Activated CD8-positive, alpha-beta T cell treated with anti-CD3 and anti-CD28 coated beads for 36 hours (primary cell): Measurements from ENCODE around the gene LMAN1L. TPM values are rescaled to one million over a fixed set of nuclear protein-coding genes. Genes with fewer than 3 reads are reported as not detected.

Source experiments
- ATAC-seq: fragments of 200-7000 bp; cut with Tn5 transposase; one replicate; pipeline ENCODE4 v1.10.0; 2021; ENCODE audit warnings: mild to moderate bottlenecking, moderate library complexity
- CTCF ChIA-PET: fragments of 350-600 bp; sonication (Branson Sonifier 250); formaldehyde crosslinking; loops from one replicate; lab custom pipeline; 2021; ENCODE audit warnings: antibody characterized with exemption; lab: Charles Lee
- POLR2A ChIA-PET: fragments of 350-600 bp; sonication (Branson Sonifier 250); formaldehyde crosslinking; loops from one replicate; lab custom pipeline; 2021; ENCODE audit warnings: antibody characterized with exemption; lab: Charles Lee
- DNase-seq: peaks from one replicate; pipeline ENCODE4 v3.0.0-alpha.2; 2020
- H3K27ac Mint-ChIP-seq: one replicate; pipeline ENCODE4 v1.8.0; 2021; ENCODE audit warnings: mild to moderate bottlenecking, mixed read lengths
- H3K27me3 Mint-ChIP-seq: one replicate; pipeline ENCODE4 v1.8.0; 2021; ENCODE audit warnings: mixed read lengths
- H3K36me3 Mint-ChIP-seq: one replicate; pipeline ENCODE4 v1.8.0; 2021; ENCODE audit warnings: low read depth, mixed read lengths
- H3K4me1 Mint-ChIP-seq: one replicate; pipeline ENCODE4 v1.8.0; 2021; ENCODE audit warnings: low read depth, mixed read lengths
- H3K4me3 Mint-ChIP-seq: one replicate; pipeline ENCODE4 v1.8.0; 2021; ENCODE audit warnings: mild to moderate bottlenecking, moderate library complexity, mixed read lengths
- H3K9me3 Mint-ChIP-seq: one replicate; pipeline ENCODE4 v1.8.0; 2021; ENCODE audit warnings: mixed read lengths
- intact Hi-C: fragments of 100-400 bp; cut with micrococcal nuclease; formaldehyde crosslinking; loops from one replicate; pipeline ENCODE4 v1.10.0; 2022
- total RNA-seq, 2 experiments: library from RNA; stranded (reverse); gene quantifications; one replicate each; pipeline ENCODE4 v1.2.3, GENCODE V29; 2021
- TF ChIP-seq, protein P1 (sequence below): fragments of 200-600 bp; IDR thresholded peaks from one replicate; pipeline ENCODE4 v1.8.0; 2022; ENCODE audit warnings: antibody characterized with exemption, mild to moderate bottlenecking

LMAN1L gene
- total RNA-seq, 2 experiments from 2014 or later: 0.11 TPM; not detected in 1

- no peak for DNase-seq
- ATAC-seq: no peak
- TF ChIP-seq, protein P1, sequence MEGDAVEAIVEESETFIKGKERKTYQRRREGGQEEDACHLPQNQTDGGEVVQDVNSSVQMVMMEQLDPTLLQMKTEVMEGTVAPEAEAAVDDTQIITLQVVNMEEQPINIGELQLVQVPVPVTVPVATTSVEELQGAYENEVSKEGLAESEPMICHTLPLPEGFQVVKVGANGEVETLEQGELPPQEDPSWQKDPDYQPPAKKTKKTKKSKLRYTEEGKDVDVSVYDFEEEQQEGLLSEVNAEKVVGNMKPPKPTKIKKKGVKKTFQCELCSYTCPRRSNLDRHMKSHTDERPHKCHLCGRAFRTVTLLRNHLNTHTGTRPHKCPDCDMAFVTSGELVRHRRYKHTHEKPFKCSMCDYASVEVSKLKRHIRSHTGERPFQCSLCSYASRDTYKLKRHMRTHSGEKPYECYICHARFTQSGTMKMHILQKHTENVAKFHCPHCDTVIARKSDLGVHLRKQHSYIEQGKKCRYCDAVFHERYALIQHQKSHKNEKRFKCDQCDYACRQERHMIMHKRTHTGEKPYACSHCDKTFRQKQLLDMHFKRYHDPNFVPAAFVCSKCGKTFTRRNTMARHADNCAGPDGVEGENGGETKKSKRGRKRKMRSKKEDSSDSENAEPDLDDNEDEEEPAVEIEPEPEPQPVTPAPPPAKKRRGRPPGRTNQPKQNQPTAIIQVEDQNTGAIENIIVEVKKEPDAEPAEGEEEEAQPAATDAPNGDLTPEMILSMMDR: no peak
- no peaks in the 10 kb centered on the region for H3K9me3 Mint-ChIP-seq
- ChIA-PET CTCF (interaction anchor here (1.0 to 1.8 kb wide), 2 partner anchors 37 to 233 kb away, joined by 3 to 7 read pairs; no protein-coding TSS in a partner anchor), POLR2A (no interaction called here)
- peaks cover 48% of the 10 kb centered on the region for H3K4me1 Mint-ChIP-seq
- peaks cover 29% of the 10 kb centered on the region for H3K36me3 Mint-ChIP-seq
- no peak overlapping the region for H3K4me3 Mint-ChIP-seq
- intact Hi-C loops: no loop called here
- H3K27me3 Mint-ChIP-seq: no peaks in the 10 kb centered on the region
- H3K27ac Mint-ChIP-seq: peak overlapping the region; percentile 8
Measured at GRCh38 chr15:74864296-74864695, 51.7 kb downstream of the LMAN1L start.

DNA sequence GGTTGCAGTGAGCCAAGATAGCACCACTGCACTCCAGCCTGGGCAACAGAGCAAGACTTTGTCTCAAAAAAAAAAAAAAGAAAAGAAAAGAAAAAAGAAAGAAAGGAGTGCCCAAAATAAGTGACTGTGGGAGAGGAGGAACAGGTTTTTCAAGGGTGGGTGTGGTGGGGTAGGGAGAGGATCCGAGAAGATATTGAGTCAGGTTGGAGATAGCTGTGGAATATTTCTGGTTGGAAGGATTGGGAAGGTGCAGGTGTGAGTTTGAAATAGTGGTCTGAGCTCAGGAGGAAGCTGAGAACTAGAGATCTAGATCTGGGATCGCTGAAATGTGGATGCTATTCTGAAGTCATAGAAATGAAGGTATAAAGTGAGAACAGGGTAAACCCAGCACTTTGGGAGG is 52.7 kb downstream of the LMAN1L start:
- Mint-ChIP-seq H3K4me1 (peaks cover 52% of the 10 kb centered on the region), H3K4me3 (no peak overlapping the region), H3K27me3 (no peaks in the 10 kb centered on the region), H3K9me3 (no peaks in the 10 kb centered on the region), H3K36me3 (peaks cover 31% of the 10 kb centered on the region), H3K27ac (peak overlapping the region; percentile 64)
- CTCF ChIA-PET: no interaction called here
- DNase-seq (no peak), ATAC-seq (no peak)
- intact Hi-C loops: no loop called here
- TF ChIP-seq, protein P1: no peak
- POLR2A ChIA-PET: interaction anchor here (0.7 kb wide), 1 partner anchor 23 kb away, joined by 4 read pairs; no protein-coding TSS in a partner anchor

DNA sequence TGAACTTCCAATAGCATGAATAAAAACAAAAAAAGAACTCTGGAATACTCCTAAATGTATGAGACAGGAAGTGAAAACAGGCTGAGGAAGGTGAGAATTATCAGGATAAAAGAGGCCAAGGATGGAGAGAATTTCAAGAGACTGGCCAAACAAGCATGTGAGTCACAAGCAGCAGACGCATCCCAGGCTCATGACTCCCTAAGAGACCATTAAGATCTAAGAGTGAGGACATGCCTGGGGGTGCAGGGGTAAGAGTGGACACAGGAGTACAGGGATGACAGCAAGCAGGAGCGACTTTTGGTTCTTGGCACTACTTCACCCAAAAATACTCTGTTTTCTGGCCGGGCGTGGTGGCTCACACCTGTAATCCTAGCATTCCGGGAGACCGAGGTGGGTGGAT is 53.5 kb downstream of the LMAN1L start:
- Mint-ChIP-seq H3K27ac (peak overlapping the region; percentile 6), H3K9me3 (no peaks in the 10 kb centered on the region), H3K27me3 (no peaks in the 10 kb centered on the region), H3K4me3 (no peak overlapping the region), H3K36me3 (peaks cover 36% of the 10 kb centered on the region), H3K4me1 (peaks cover 60% of the 10 kb centered on the region)
- intact Hi-C loops: no loop called here
- ChIA-PET CTCF (no interaction called here), POLR2A (no interaction called here)
- ATAC-seq: no peak
- TF ChIP-seq, protein P1: no peak
- no peak for DNase-seq

DNA sequence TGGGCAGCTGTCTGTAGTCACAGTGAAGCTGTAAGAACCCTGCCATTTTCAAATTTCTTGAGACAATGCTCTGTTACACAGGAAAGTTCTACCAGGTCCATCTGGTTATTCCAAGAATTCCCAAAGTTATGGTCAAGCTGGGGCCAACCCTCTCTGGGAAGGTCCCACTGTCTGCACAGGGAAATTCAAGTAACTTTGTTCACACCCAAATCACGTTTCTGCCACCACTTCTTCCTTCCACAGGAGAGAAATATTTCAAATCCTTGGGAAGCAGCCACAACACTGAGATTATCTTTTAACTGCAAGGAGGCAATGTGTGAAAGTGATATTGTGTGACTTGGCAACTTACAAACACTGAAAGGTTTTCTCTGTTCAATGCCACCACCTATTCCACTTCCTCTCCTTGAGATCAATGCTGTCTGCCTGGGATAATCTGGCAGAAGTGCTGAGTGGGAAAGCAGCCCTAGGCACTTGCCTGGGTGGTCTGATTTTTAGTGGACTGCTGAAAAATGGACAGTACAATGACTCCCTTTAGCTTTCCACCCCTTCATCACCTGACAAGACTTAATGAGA is 54.9 kb downstream of the LMAN1L start:
- no peaks in the 10 kb centered on the region for H3K9me3 Mint-ChIP-seq
- peaks cover 67% of the 10 kb centered on the region for H3K4me1 Mint-ChIP-seq
- POLR2A ChIA-PET: interaction anchor here (1.1 to 1.4 kb wide), 3 partner anchors 14 to 64 kb away, joined by 3 to 6 read pairs (median 4); partner anchors contain the start of gene ULK3
- intact Hi-C loops: no loop called here
- H3K27me3 Mint-ChIP-seq: no peaks in the 10 kb centered on the region
- H3K36me3 Mint-ChIP-seq: peaks cover 37% of the 10 kb centered on the region
- ATAC-seq (no peak), DNase-seq (no peak)
- CTCF ChIA-PET: interaction anchor here (4.9 kb wide), 1 partner anchor 34 kb away, joined by 37 read pairs; no protein-coding TSS in a partner anchor
- no peak overlapping the region for H3K4me3 Mint-ChIP-seq
- peak overlapping the region; percentile 44 for H3K27ac Mint-ChIP-seq
- TF ChIP-seq, protein P1: no peak

GRCh38 chr15:74868059-74868458 is 55.4 kb downstream of the LMAN1L start:
- TF ChIP-seq, protein P1: no peak
- H3K9me3 Mint-ChIP-seq: no peaks in the 10 kb centered on the region
- ChIA-PET CTCF (interaction anchor here (1.0 to 4.9 kb wide), 2 partner anchors 9 to 33 kb away, joined by 5 to 37 read pairs; no protein-coding TSS in a partner anchor), POLR2A (interaction anchor here (1.1 to 1.4 kb wide), 3 partner anchors 14 to 64 kb away, joined by 3 to 6 read pairs (median 4); partner anchors contain the start of gene ULK3)
- H3K27me3 Mint-ChIP-seq: no peaks in the 10 kb centered on the region
- intact Hi-C loops: no loop called here
- peaks cover 40% of the 10 kb centered on the region for H3K36me3 Mint-ChIP-seq
- peaks cover 71% of the 10 kb centered on the region for H3K4me1 Mint-ChIP-seq
- no peak overlapping the region for H3K4me3 Mint-ChIP-seq
- no peak for DNase-seq
- no peak for ATAC-seq
- H3K27ac Mint-ChIP-seq: peak overlapping the region; percentile 44
